B cell (primary cell): ENCODE measurements around the gene DNAJA3. TPM values are rescaled to one million over a fixed set of nuclear protein-coding genes. Genes with fewer than 3 reads are reported as not detected.

Source experiments
- ATAC-seq: fragments of 200-7000 bp; cut with Tn5 transposase; one replicate; pipeline ENCODE4 v1.10.0; 2021; ENCODE audit warnings: low read depth, mild to moderate bottlenecking, moderate number of reproducible peaks, moderate library complexity
- CTCF ChIA-PET: fragments of 350-600 bp; sonication (Branson Sonifier 250); formaldehyde crosslinking; loops from one replicate; lab custom pipeline; 2021; ENCODE audit warnings: antibody characterized with exemption, inconsistent platforms; lab: Charles Lee
- POLR2A ChIA-PET: fragments of 350-600 bp; sonication (Branson Sonifier 250); formaldehyde crosslinking; loops from one replicate; lab custom pipeline; 2021; ENCODE audit warnings: antibody characterized with exemption; lab: Charles Lee
- DNase-seq: peaks from one replicate; pipeline ENCODE4 v3.0.0; 2013
- H2AFZ ChIP-seq: 2 replicates; pipeline ENCODE4 v1.6.1; 2012; ENCODE audit warnings: mild to moderate bottlenecking, low read depth, low read length; ENCODE audit not compliant: insufficient read depth, poor library complexity, severe bottlenecking
- H3K27ac ChIP-seq, 2 donors: 1 replicate in 1 of 2; 2 replicates in 1 of 2; pipeline ENCODE4 v1.5.1; 2012 to 2013; ENCODE audit warnings: low read length in 2 of 2, mild to moderate bottlenecking in 2 of 2, moderate library complexity in 1 of 2
- H3K27me3 ChIP-seq, 4 experiments: fragments of 200-600 bp in 1 of 4; sonication (generic) in 1 of 4; replicated peaks in 1 of 4; 1 replicate in 2 of 4; 2 replicates in 2 of 4; pipeline versions ENCODE4 v1.6.1 to v1.7.0; 2013 to 2016; ENCODE audit warnings: low read length in 3 of 4, mild to moderate bottlenecking in 2 of 4, mixed read lengths in 1 of 4, moderate library complexity in 1 of 4; ENCODE audit not compliant: insufficient read depth in 4 of 4, control insufficient read depth in 3 of 4; ENCODE audit errors: control extremely low read depth in 1 of 4
- H3K36me3 ChIP-seq, 2 experiments: replicated peaks in 1 of 2; 1 replicate in 1 of 2; 2 replicates in 1 of 2; pipeline versions ENCODE4 v1.6.1 to v1.7.1; 2013; ENCODE audit warnings: low read length in 1 of 2; ENCODE audit not compliant: insufficient read depth in 2 of 2, control insufficient read depth in 1 of 2; ENCODE audit errors: control extremely low read depth in 1 of 2, extremely low read depth in 1 of 2
- H3K4me1 ChIP-seq, 2 donors: fragments of 200-600 bp in 1 of 2; sonication (generic) in 1 of 2; 1 replicate in 1 of 2; 2 replicates in 1 of 2; pipeline versions ENCODE4 v1.5.1 to v1.6.1; 2013 to 2017; ENCODE audit warnings: low read length in 2 of 2; ENCODE audit not compliant: control insufficient read depth in 2 of 2, insufficient read depth in 2 of 2
- H3K4me2 ChIP-seq: replicated peaks from 2 replicates; pipeline ENCODE3; 2012; ENCODE audit warnings: mild to moderate bottlenecking, low read depth, low read length; ENCODE audit not compliant: poor library complexity, severe bottlenecking
- H3K4me3 ChIP-seq, 5 experiments: fragments of 200-600 bp in 1 of 5; sonication (generic) in 1 of 5; 1 replicate in 3 of 5; 2 replicates in 2 of 5; pipeline versions ENCODE4 v1.5.1 to v1.7.0; 2011 to 2016; ENCODE audit warnings: low read length in 4 of 5, mild to moderate bottlenecking in 4 of 5, low read depth in 2 of 5, control low read depth in 1 of 5, moderate library complexity in 1 of 5; ENCODE audit not compliant: insufficient read depth in 1 of 5; ENCODE audit errors: control extremely low read depth in 1 of 5, extremely low read depth in 1 of 5
- H3K79me2 ChIP-seq: fragments of 200-600 bp; sonication (generic); one replicate; pipeline ENCODE4 v1.6.0; 2016; ENCODE audit warnings: low read length; ENCODE audit not compliant: control insufficient read depth, insufficient read depth
- H3K9ac ChIP-seq: fragments of 200-600 bp; sonication (generic); 2 replicates; pipeline ENCODE4 v1.6.1; 2017; ENCODE audit warnings: mild to moderate bottlenecking, low read length, moderate library complexity
- H3K9me3 ChIP-seq, 3 donors: one replicate each; pipeline versions ENCODE4 v1.6.1 to v1.7.1; 2013; ENCODE audit warnings: low read length in 2 of 3; ENCODE audit not compliant: control insufficient read depth in 2 of 3, insufficient read depth in 1 of 3; ENCODE audit errors: control extremely low read depth in 1 of 3
- H4K20me1 ChIP-seq: 2 replicates; pipeline ENCODE4 v1.6.0; 2012; ENCODE audit warnings: mild to moderate bottlenecking, low read length; ENCODE audit not compliant: insufficient read depth, control insufficient read depth, poor library complexity, severe bottlenecking
- H3K27ac Mint-ChIP-seq: one replicate; pipeline ENCODE4 v1.8.0; 2021; ENCODE audit warnings: mixed read lengths
- H3K27me3 Mint-ChIP-seq: one replicate; pipeline ENCODE4 v1.8.0; 2021; ENCODE audit warnings: mixed read lengths
- H3K4me1 Mint-ChIP-seq: one replicate; pipeline ENCODE4 v1.8.0; 2021; ENCODE audit warnings: mixed read lengths
- H3K4me3 Mint-ChIP-seq: one replicate; pipeline ENCODE4 v1.8.0; 2021; ENCODE audit warnings: mixed read lengths
- H3K9me3 Mint-ChIP-seq: one replicate; pipeline ENCODE4 v1.8.0; 2022; ENCODE audit warnings: mixed read lengths; ENCODE audit not compliant: insufficient read depth
- EZH2 ChIP-seq: IDR thresholded peaks from 2 replicates; pipeline ENCODE4 v1.6.1; 2012; ENCODE audit warnings: borderline replicate concordance, low read depth, mild to moderate bottlenecking, moderate library complexity, low read length; ENCODE audit not compliant: insufficient read depth, poor library complexity, severe bottlenecking
- WGBS: methylation state at CpG from one replicate; pipeline ENCODE4 v1.1.5; 2013; ENCODE audit warnings: missing lambda C conversion rate; ENCODE audit not compliant: insufficient coverage; 5-methylcytosine and 5-hydroxymethylcytosine counted together
- intact Hi-C: fragments of 100-400 bp; cut with micrococcal nuclease; formaldehyde crosslinking; loops from one replicate; pipeline ENCODE4 v1.10.0; 2022
- polyA plus RNA-seq: library from polyadenylated mRNA; depleted of rRNA; stranded (reverse); fragments of >200 nt; gene quantifications from 2 replicates; pipeline ENCODE4 v1.2.3, GENCODE V29; 2012
- total RNA-seq, 2 donors: library from RNA; stranded (reverse); fragments of 120-200 nt in 1 of 2; gene quantifications; 1 replicate in 1 of 2; 2 replicates in 1 of 2; pipeline versions ENCODE4 v1.2.3 to v1.2.4, GENCODE V29; 2013 to 2022
- TF ChIP-seq, protein P1 (sequence below): fragments of 200-600 bp; IDR thresholded peaks from one replicate; pipeline ENCODE4 v1.8.0; 2022; ENCODE audit warnings: antibody characterized with exemption, mild to moderate bottlenecking

Gene DNAJA3
- total and polyA plus RNA-seq, 2 donors (not counting 1 experiment from before 2014, with no cell fraction given): 59.3 to 67.7 TPM

DNA sequence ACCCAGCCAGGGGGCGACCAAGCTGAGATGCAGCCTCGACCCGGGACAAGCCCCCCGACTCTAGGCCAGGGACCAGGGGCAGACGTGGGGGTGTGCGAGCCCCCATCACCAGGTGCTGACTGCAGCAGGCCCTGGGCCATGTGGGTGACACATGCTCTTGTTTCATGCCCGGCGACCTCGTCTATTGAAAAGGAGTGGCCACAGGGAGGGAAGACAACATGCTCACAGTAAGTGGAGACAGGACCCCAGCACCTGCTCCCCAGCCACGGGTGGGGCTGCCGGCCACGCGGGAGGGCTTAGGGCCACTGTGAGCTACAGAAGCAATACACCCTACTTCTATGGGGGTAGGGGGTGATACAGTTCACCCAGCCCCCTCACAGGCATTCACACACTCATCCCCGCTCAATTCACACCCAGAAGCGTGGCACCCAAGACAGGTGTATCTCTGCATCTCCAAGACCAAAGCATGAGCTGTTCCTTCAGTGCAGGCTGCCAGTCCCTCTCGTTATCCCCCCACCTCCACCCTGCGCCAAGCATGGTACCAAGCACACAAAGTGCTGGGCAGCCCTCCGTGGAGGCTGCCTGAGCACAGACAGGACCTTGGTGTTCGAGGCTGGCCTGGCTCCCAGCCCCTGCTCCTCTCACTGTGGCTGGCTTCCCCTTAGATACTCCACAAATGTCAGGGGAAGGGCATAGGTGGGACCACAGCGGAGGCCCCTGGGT lies 40.4 kb upstream of the DNAJA3 start:
- Histone ChIP-seq H3K4me2 (no peak overlapping the region), H3K4me1 (no peaks in the 10 kb centered on the region), H2AFZ (no peak overlapping the region), H3K27ac (no peak overlapping the region), H3K4me3 (no peak overlapping the region), H3K9ac (no peak overlapping the region), H4K20me1 (peaks cover 98% of the 10 kb centered on the region), H3K79me2 (peaks cover 55% of the 10 kb centered on the region), H3K9me3 (no peaks in the 10 kb centered on the region), H3K36me3 (peaks cover 0 to 78% of the 10 kb centered on the region in 2 experiments), H3K27me3 (no peaks in the 10 kb centered on the region)
- 96% methylated on average over 16 of the region's 20 CpGs for WGBS
- POLR2A ChIA-PET: no interaction called here
- Mint-ChIP-seq H3K4me1 (no peaks in the 10 kb centered on the region), H3K9me3 (no peaks in the 10 kb centered on the region), H3K27ac (no peak overlapping the region), H3K27me3 (no peaks in the 10 kb centered on the region), H3K4me3 (no peak overlapping the region)
- TF ChIP-seq, protein P1, sequence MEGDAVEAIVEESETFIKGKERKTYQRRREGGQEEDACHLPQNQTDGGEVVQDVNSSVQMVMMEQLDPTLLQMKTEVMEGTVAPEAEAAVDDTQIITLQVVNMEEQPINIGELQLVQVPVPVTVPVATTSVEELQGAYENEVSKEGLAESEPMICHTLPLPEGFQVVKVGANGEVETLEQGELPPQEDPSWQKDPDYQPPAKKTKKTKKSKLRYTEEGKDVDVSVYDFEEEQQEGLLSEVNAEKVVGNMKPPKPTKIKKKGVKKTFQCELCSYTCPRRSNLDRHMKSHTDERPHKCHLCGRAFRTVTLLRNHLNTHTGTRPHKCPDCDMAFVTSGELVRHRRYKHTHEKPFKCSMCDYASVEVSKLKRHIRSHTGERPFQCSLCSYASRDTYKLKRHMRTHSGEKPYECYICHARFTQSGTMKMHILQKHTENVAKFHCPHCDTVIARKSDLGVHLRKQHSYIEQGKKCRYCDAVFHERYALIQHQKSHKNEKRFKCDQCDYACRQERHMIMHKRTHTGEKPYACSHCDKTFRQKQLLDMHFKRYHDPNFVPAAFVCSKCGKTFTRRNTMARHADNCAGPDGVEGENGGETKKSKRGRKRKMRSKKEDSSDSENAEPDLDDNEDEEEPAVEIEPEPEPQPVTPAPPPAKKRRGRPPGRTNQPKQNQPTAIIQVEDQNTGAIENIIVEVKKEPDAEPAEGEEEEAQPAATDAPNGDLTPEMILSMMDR: no peak
- TF ChIP-seq EZH2: no peak
- ATAC-seq (no peak), DNase-seq (no peak)
- intact Hi-C loops: no loop called here
- CTCF ChIA-PET: interaction anchor here (1.3 to 2.4 kb wide), 2 partner anchors 18 to 26 kb away, joined by 3 to 10 read pairs; no protein-coding TSS in a partner anchor

DNA sequence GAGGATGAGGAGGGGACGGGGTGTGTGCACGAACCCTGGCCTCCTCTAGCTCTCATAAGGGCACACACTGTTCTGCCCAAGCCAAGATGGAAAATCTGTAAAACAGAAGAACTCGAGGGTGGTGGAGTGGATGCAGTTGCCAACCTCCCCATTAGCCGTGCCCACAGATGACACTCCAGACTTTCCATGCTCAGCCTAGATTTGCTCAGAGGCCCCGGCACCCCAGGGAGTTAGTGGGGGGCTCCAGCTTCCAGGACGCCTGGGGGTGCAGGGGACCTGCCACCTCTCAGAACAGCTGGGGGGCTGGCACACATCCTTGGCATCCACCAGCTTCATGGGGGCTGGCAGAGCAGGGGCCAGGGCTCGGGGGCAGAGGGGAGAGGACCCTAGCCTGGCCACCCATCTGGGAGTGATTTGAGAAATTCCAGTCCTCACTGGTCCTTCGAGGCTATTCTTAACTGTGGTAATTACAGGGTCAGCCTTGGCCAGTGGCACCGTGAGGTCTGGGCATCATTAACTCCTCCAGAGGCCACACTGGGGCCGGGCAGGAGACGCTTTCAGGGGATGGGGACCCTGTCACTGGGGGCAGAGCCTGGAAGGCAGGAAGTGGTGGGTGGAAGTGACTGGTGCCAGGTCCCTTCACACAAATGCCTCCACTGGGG lies 39.7 kb upstream of the DNAJA3 start:
- no peaks in the 10 kb centered on the region for H3K27me3 Mint-ChIP-seq

More for the DNA sequence above, 39.7 kb upstream of the DNAJA3 start:
- 94% methylated on average over 8 of the region's 11 CpGs for WGBS
- Histone ChIP-seq H2AFZ (no peak overlapping the region), H3K79me2 (peaks cover 60% of the 10 kb centered on the region), H3K9me3 (no peaks in the 10 kb centered on the region), H3K36me3 (peaks cover 0 to 79% of the 10 kb centered on the region in 2 experiments), H3K4me2 (no peak overlapping the region), H3K27me3 (no peaks in the 10 kb centered on the region), H3K4me3 (no peak overlapping the region), H4K20me1 (peaks cover 98% of the 10 kb centered on the region), H3K27ac (no peak overlapping the region), H3K4me1 (no peaks in the 10 kb centered on the region), H3K9ac (no peak overlapping the region)
- Mint-ChIP-seq H3K9me3 (no peaks in the 10 kb centered on the region), H3K4me3 (no peak overlapping the region), H3K27ac (no peak overlapping the region), H3K4me1 (no peaks in the 10 kb centered on the region)
- DNase-seq (no peak), ATAC-seq (no peak)
- intact Hi-C loops: no loop called here
- CTCF ChIA-PET: interaction anchor here (0.5 to 2.4 kb wide), 3 partner anchors 17 to 250 kb away, joined by 3 to 10 read pairs (median 3); no protein-coding TSS in a partner anchor
- TF ChIP-seq, protein P1: no peak
- no peak for TF ChIP-seq EZH2
- POLR2A ChIA-PET: no interaction called here
